PC-9 (cell line): ENCODE data around the gene SCG5. TPM values are rescaled to one million over a fixed set of nuclear protein-coding genes. Genes with fewer than 3 reads are reported as not detected.

Experiments
- BruUV-seq: library from RNA; stranded (reverse); fragments of 400-500 nt; replicated peaks from 2 replicates; lab custom pipeline; 2021; lab: Mats Ljungman, UMichigan
- CTCF ChIA-PET: fragments of 300-600 bp; sonication (Branson Sonifier 250); formaldehyde crosslinking; loops from one replicate; lab custom pipeline; 2022; ENCODE audit warnings: antibody characterized with exemption; lab: Charles Lee
- POLR2A ChIA-PET: fragments of 300-600 bp; sonication (Branson Sonifier 250); formaldehyde crosslinking; loops from one replicate; lab custom pipeline; 2022; ENCODE audit warnings: antibody characterized with exemption; ENCODE audit not compliant: unreplicated experiment; lab: Charles Lee
- DNase-seq, 2 experiments: peaks; one replicate each; pipeline versions ENCODE4 v3.0.0 to v3.0.0-alpha.2; 2015 to 2022; ENCODE audit warnings: mixed read lengths in 1 of 2
- H2AFZ ChIP-seq: fragments of 200-600 bp; sonication (generic); 2 replicates; pipeline ENCODE4 v1.8.1; 2017; ENCODE audit warnings: antibody characterized with exemption
- H3F3A ChIP-seq: fragments of 200-600 bp; sonication (generic); 2 replicates; pipeline ENCODE4 v1.8.1; 2017; ENCODE audit warnings: antibody characterized with exemption, mild to moderate bottlenecking, low read depth; ENCODE audit not compliant: insufficient read depth
- H3K27ac ChIP-seq: fragments of 200-600 bp; sonication (generic); 2 replicates; pipeline ENCODE4 v1.6.1; 2016; ENCODE audit warnings: mixed run types
- H3K27me3 ChIP-seq: fragments of 200-600 bp; sonication (generic); 2 replicates; pipeline ENCODE4 v1.6.1; 2016; ENCODE audit warnings: low read depth, mixed run types; ENCODE audit not compliant: insufficient read depth
- H3K36me3 ChIP-seq: fragments of 200-600 bp; sonication (generic); 2 replicates; pipeline ENCODE4 v1.6.1; 2016; ENCODE audit warnings: low read depth, mixed run types
- H3K4me1 ChIP-seq: fragments of 200-600 bp; sonication (generic); replicated peaks from 2 replicates; pipeline ENCODE4 v1.6.1; 2016; ENCODE audit warnings: mixed run types; ENCODE audit not compliant: insufficient read depth
- H3K4me2 ChIP-seq: fragments of 200-600 bp; sonication (generic); 2 replicates; pipeline ENCODE4 v1.6.1; 2017; ENCODE audit warnings: mixed run types
- H3K4me3 ChIP-seq: fragments of 200-600 bp; sonication (generic); 2 replicates; pipeline ENCODE4 v1.6.1; 2016; ENCODE audit warnings: mixed run types
- H3K79me2 ChIP-seq: fragments of 200-600 bp; sonication (generic); 2 replicates; pipeline ENCODE4 v1.6.1; 2017; ENCODE audit warnings: low read depth, mixed run types
- H3K9me2 ChIP-seq: fragments of 200-600 bp; sonication (generic); 2 replicates; pipeline ENCODE4 v1.8.1; 2017; ENCODE audit warnings: mild to moderate bottlenecking; ENCODE audit not compliant: insufficient read depth
- H3K9me3 ChIP-seq: fragments of 200-600 bp; sonication (generic); 2 replicates; pipeline ENCODE4 v1.8.1; 2016; ENCODE audit warnings: low read depth; ENCODE audit not compliant: insufficient read depth
- H4K20me1 ChIP-seq: fragments of 200-600 bp; sonication (generic); 2 replicates; pipeline ENCODE4 v1.8.1; 2017; ENCODE audit not compliant: insufficient read depth
- CTCF ChIP-seq: fragments of 200-600 bp; sonication (generic); conservative IDR thresholded peaks from 2 replicates; pipeline ENCODE4 v1.6.1; 2017; ENCODE audit warnings: mixed run types, antibody characterized with exemption, mild to moderate bottlenecking, moderate library complexity
- EZH2 ChIP-seq: fragments of 200-600 bp; sonication (generic); IDR thresholded peaks from 2 replicates; pipeline ENCODE4 v1.8.0; 2017; ENCODE audit warnings: antibody characterized with exemption, low read depth
- intact Hi-C: fragments of 100-400 bp; cut with micrococcal nuclease; formaldehyde crosslinking; loops from one replicate; pipeline ENCODE4 v1.10.0; 2022; ENCODE audit not compliant: unreplicated experiment
- total RNA-seq: library from RNA; stranded (reverse); gene quantifications from 2 replicates; pipeline ENCODE4 v1.2.3, GENCODE V29; 2021

SCG5 gene
- total RNA-seq, 1 experiment from 2014 or later = 0.39 TPM

DNA sequence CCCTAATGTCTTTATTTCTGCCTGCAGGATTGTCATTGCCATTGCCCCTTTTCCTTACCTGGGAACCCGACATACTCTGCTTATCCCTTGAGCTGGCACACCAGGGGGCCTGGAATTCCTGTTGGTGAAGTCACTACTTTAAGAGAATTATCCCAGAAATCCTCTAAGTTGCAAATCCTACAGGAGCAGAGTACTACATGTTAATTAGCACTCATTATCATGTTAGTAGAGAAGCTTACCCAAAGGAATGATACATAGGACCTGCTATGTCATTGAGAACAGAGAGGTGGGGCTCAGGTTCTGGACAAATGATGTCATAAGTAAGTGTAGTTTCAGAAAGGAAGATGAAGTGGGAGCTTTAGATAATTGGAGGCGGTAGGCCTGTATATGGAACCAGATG lies 27.4 kb downstream of the SCG5 start:
- Histone ChIP-seq H3K9me3 (no peaks in the 10 kb centered on the region), H3K79me2 (no peaks in the 10 kb centered on the region), H4K20me1 (no peaks in the 10 kb centered on the region), H3K9me2 (no peaks in the 10 kb centered on the region), H3K27me3 (no peaks in the 10 kb centered on the region), H3K36me3 (no peaks in the 10 kb centered on the region), H2AFZ (no peak overlapping the region), H3K4me2 (no peak overlapping the region), H3F3A (peaks cover 4% of the 10 kb centered on the region; the same call in 1 of the 2 replicates), H3K4me3 (no peak overlapping the region), H3K27ac (no peak overlapping the region), H3K4me1 (peaks cover 14% of the 10 kb centered on the region)
- POLR2A ChIA-PET = interaction anchor here (0.6 kb wide), 1 partner anchor 30 kb away, joined by 4 read pairs; no protein-coding TSS in a partner anchor
- intact Hi-C loops = no loop called here
- CTCF ChIA-PET = interaction anchor here (0.5 kb wide), 1 partner anchor 107 kb away, joined by 3 read pairs; no protein-coding TSS in a partner anchor
- no peak for TF ChIP-seq EZH2
- TF ChIP-seq CTCF = no peak
- no peak for DNase-seq
- BruUV-seq = no TSS peak

DNA sequence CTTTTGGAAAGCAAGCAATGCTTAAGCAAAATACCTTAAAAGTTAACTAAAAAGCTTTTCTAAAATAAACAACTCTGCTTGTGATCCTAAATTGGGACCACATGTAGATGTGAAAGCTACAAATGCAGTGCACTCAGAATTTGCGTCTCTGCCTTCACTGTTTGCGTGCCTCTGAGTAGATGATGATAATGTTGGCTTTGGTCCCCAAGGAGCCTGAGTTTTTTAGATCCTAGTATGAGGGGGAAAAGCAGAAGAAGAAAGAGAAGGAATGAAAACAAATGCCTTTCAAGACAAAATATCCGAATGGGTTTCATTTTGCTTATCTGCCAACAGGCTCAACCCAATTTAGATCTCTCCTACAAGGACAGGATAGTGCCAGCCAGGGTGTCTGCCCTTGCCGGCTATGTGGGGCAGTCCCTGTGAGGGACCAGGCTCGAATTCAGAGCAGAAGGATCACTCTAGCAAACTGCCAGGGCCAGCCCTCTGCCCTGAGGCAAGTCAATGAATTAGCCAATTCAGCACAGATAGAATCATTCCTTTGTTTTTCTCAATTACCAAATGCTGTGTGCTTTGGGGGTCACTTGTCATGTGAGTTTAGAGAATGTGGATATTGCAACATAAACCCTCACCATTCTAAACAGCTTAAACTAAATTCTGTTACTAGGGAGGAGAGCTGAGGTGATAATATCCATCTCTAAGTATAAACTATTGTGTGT lies 28.5 kb downstream of the SCG5 start:
- Histone ChIP-seq H4K20me1 (no peaks in the 10 kb centered on the region), H3K4me3 (no peak overlapping the region), H3K79me2 (no peaks in the 10 kb centered on the region), H3K9me2 (no peaks in the 10 kb centered on the region), H3K27ac (no peak overlapping the region), H2AFZ (no peak overlapping the region), H3K4me2 (peak overlapping the region; percentile 27), H3K4me1 (peaks cover 14% of the 10 kb centered on the region), H3K9me3 (no peaks in the 10 kb centered on the region), H3F3A (peaks cover 4% of the 10 kb centered on the region; the same call in 1 of the 2 replicates), H3K27me3 (no peaks in the 10 kb centered on the region), H3K36me3 (no peaks in the 10 kb centered on the region)
- no TSS peak for BruUV-seq
- DNase-seq = peak; percentile 41 to 62
- ChIA-PET CTCF (no interaction called here), POLR2A (interaction anchor here (0.6 kb wide), 1 partner anchor 116 kb away, joined by 7 read pairs; no protein-coding TSS in a partner anchor)
- intact Hi-C loops = no loop called here
- no peak for TF ChIP-seq EZH2
- TF ChIP-seq CTCF = no peak

DNA sequence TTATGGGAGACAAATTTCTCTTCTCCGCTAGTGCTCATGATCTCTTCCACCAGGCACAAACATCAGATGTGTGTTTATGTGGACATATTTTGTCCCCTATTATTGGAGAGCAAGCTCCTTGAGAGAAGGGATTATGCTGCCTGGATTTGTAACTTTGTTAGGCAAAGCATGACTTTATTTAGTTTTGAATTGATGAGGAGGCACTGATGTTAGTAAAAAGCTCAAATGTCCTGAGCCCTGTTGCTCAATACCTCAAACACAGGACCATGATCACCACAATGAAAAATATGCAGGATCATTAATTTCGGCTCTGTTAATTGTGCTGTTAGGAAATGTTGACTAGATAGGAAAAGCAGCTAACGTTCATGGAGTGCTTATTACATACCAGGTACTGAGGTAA lies 29.1 kb downstream of the SCG5 start:
- no peaks in the 10 kb centered on the region for H3K36me3 ChIP-seq
- BruUV-seq = no TSS peak
- CTCF ChIA-PET = interaction anchor here (0.6 kb wide), 1 partner anchor 174 kb away, joined by 3 read pairs; no protein-coding TSS in a partner anchor

More for the DNA sequence above, 29.1 kb downstream of the SCG5 start:
- H3K4me2 ChIP-seq = peak overlapping the region; percentile 27; the same call in 1 of the 2 replicates
- H3K27me3 ChIP-seq = no peaks in the 10 kb centered on the region
- H3K79me2 ChIP-seq = no peaks in the 10 kb centered on the region
- POLR2A ChIA-PET = no interaction called here
- intact Hi-C loops = no loop called here
- H2AFZ ChIP-seq = no peak overlapping the region
- H3K4me1 ChIP-seq = peaks cover 14% of the 10 kb centered on the region
- no peaks in the 10 kb centered on the region for H3K9me3 ChIP-seq
- H3F3A ChIP-seq = peaks cover 4% of the 10 kb centered on the region; the same call in 1 of the 2 replicates
- no peak for TF ChIP-seq EZH2
- TF ChIP-seq CTCF = no peak
- H3K9me2 ChIP-seq = no peaks in the 10 kb centered on the region
- DNase-seq = no peak
- H3K27ac ChIP-seq = no peak overlapping the region
- H4K20me1 ChIP-seq = no peaks in the 10 kb centered on the region
- H3K4me3 ChIP-seq = no peak overlapping the region
